Activated T-helper 9 cell treated with anti-CD3 and anti-CD28 coated beads, Interleukin-2, amount 50 U/mL, for 16 hours (primary cell): ENCODE results near the gene TES.

Experiments
- DNase-seq: peaks from one replicate; pipeline ENCODE4 v3.0.0-alpha.2; 2020; ENCODE audit warnings: low read depth

TES gene

DNA sequence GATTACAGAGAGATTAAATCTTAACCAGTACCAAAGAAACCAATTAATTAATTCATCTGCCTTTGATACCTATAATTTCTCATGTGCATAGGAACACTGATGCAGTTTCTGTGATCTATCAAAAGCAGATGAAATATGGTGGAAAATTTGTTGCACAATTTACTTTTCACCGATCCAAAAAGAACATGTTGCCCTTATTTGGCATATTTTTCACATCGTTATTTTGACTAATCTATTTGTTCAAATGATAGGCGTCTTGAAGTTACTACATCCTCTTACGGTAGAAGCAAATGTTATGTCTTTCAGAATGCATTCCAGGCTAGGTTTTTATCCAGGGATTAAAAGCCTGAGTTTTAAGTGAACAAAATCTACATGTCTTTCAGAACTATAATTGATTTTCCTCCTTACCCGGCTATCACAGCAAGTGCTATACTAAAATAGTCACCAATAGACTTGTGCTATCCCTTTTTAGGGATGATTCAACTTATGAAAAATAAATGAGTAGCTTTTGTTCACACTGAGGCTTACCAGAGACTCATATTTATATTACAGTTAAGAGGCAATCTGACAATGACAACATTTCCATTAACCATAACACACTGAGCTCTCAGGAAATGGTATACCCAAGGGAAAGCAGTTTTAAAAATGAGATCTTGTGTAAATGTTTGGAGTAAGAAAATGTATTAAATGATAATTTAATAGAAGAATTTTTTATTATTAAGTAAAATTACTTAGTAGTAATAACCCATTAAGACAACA, 16.8 kb upstream of the TES start:
- no peak for DNase-seq

DNA sequence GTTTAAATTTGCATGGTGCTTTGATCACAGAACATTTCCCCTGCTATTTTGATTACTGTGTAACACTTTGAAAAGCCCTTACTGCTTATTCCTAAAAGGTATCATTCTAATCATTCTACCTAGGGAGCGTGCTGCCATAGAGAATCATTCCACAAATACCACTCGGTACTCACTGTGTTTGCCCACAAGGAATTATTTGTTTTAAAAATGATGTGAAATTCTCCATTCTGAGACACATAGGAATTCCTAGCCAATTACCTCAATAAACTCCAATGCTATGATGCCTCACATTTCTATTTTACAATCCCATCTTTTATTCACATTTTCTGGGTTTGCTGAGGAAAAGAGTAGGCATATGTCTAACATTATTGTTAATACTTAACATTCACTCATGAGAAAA, 16.2 kb upstream of the TES start:
- DNase-seq, result no peak

DNA sequence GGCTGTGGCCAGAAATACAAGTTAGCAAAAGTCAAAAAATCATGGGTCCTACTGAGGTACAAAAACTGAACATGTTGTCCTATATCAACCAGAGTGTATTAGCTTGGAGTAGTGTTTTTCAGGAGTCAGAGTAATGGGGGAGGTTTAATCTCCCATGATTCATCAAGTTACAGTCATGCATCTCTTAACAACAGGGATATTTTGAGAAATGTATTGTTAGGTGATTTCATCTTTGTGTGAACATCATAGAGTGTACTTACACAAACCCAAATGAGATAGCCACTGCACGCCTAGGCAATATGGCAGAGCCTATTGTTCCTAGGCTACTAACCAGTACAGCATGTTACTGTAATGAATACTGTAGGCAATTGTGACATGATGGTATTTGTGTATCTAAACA, 14.9 kb upstream of the TES start:
- no peak for DNase-seq

DNA sequence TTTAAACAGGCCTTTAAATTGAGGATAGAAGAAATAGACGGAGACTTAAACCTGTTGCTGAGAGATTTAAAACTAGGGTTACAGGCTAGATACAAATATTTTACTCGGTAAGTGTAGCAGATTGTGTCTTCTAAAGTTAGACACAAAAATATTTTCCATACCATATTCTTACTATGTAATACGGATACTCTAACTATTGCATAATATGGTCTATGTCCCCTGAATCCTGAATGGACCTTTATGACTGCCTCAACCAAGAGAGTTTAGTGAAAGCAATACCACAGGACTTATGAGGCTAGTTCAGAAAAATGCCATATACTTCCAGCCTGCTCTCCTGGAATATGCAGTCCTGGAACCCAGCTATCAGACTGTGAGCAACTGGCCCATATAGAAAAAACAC, 13.4 kb upstream of the TES start:
- no peak for DNase-seq

DNA sequence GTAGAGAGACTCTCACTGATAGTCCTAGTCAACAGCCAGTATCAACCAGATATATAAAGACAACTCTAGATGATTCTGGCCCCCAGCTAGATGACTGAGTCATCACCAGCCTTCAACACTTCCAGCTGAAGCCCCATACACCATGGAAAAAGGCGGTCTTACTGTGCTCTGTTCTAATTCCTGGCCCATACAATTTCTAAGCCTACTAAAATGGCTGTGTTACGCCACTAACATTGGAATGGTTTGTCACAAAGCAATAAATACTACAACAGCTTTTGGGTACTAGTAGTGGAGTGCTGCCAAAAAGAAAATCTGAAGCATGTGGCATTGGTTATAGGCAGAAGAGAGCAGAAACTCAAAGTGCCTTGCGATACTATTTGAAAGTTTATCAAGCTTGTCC, 13.0 kb upstream of the TES start:
- DNase-seq, result no peak

DNA sequence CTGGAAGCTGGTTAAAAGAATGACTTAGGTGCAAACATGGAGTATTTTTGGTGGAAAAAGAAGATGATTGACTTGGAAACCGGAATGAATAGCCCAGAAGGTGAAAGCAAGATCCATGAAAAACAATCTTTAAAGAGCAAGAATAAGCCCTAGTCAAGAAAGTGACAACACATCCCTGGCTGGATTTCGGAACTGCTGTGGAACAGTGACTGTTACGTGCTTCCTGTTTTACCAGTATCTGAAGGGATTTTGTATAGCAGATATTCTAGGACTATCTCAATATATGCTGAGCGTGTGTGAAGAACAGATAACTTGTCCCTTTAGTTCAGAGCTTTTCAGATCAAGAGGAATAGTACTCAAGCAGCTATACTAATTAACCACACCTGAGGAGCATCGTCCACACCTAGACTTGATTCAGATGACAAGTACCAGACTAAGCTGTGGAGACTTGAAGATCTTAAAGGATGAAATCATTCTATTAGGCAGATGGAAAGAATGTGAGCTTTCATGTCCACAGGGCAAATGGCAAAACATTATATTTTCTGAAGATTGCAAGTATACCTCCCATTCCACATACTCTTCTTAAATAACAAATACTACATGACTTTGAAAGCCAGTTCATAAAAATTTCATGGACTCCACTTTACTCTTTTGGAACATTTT, 11.5 kb upstream of the TES start:
- no peak for DNase-seq

DNA sequence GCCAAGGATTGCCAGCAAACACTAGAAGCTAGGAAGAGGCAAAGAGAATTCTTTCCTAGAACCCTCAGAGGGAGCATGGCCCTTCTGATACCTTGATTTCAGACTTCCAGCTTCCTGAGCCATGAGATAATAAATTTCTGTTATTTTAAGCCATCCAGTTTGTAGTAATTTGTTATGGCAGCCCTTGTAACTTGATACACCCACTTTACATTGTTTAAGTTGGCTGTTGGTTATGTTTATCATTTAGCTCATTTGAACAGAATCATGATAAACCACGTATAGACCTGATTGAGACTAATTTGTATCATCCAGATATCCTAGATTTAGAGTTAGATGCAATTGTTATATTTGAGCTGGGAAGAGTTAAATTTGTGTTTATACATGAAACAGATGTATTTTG, 9.4 kb upstream of the TES start:
- DNase-seq, result no peak

DNA sequence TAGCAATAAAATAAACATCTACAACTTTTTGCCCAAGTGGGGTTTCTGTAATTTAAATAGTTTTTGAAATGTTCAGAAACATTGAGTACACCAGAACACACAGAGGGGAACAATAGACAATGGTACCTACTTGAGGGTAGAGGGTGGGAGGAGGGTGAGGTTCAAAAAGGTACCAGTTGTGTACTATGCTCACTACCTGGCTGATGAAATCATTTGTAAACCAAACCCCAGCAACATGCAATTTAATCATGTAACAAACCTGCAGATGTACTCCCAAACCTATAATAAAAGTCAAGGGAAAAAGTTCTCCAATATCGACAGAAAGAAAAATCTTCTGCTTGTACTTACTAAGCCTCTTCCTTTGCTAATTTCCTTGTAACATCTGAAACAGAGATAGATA, 4.2 kb upstream of the TES start:
- DNase-seq, result no peak

DNA sequence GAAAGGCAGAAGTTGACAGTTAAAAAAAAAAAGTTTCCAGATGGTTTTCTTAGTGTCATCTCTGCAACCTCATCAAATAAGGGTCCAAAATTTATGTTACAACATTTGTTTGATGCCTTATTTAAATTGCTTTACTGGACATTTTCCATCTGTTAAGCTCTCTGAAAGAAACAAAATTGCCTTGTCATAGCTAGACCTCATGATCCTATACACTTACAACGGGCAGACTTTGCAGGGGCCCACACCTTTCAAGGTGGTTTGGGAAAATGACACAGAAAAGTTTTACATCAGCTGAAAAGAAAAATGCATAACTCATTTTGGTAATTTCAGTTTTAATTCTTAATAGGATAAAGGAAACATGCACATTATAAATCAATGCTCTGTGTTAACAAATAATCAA, 1.4 kb upstream of the TES start:
- no peak for DNase-seq

DNA sequence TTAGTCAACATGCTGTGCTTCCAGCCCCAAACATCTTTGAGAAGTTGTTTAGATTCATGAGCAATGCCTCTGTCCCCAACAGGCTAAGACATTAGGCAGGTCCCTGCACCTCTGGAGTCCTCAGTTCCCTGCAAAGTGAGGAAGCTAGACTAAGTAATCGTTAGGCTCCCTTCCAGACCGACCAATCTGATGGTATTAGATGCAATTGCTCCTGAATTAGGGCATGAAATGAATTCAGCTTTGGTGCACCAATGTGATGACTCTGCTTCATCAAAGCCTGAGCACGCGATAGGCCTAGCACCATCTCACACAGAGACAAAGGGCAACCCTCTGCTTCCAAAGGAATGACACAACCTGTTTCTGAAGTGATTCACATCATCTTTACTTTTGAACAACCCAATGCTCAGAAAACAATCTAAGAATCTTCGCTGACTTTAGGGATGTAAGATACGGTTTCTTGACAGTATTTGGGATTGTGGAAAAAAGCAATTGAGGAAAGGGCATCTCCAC, 723 bp upstream of the TES start:
- no peak for DNase-seq

DNA sequence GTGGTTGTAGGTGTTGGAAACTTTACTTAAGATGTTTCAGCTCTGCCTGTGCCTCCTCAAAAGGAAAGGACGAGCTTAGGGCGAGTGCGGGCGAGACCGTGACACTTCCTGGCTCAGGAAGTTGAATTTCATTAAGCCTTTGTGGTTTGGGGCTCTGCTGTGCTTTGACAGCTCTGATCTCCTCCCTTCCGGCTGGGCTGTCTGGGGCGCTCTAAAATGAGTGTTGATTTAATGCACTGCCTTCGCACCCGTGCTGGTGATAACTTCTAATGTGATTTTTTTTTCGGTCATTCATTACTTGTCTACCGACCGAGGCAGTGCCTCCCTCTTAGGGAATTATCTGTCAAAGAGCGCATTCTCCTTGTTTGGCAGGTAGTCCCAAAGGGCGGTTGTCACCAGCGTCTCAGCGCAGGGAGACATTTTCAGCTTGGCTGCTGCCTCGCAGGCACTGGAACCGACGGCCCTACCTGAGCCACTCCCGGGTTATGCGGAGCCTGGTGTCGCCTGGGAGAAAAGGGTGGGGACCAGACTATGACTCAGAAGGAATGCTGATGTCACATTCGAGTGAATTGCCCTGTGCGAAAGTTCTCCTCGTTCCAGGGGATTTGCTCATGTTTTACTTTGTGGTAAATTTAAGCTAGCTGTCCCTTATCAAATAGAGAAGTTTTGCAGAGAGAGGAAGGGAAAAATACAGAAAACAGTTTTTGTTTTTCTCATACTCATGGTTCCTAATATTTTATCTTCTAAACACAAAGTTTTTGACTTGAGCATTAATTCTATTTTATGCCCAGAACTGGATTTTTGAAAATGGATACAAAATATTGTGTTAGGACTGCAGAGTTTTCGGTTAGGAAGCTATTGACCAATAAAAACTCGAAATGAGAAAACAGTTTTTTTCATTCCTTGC, 920 bp downstream of the TES start:
- peak; percentile 62 for DNase-seq

DNA sequence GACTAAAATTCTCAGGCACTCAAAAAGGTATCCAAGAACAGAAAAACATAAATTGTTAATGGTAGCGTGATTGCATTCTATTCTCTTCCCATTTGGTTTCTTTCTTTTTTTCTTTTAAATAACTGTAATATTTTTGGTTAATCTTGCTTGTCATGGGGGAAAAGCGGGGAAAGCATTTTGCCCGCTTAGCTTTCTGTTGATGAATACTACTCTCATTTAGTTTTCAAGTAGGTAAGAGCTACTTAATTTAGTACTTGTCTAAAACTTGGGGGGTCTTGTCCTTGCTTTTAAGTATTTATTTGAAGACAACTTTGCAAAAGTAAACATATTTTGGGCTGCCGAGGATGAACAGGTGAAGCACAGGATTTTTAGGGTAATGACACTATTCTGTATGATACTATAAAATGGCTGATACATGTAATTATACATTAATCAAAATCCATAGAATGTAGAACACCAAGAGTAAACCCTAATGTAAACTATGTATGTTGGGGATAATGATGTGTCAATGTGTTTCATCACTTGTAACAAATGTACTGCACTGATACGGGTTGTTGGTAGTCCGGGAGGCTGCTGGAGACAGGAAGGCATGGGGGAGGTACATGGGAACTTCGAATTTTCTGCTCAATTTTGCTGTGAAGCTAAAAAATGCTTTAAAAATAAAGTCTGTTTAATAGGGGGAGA, 1.7 kb downstream of the TES start:
- no peak for DNase-seq

DNA sequence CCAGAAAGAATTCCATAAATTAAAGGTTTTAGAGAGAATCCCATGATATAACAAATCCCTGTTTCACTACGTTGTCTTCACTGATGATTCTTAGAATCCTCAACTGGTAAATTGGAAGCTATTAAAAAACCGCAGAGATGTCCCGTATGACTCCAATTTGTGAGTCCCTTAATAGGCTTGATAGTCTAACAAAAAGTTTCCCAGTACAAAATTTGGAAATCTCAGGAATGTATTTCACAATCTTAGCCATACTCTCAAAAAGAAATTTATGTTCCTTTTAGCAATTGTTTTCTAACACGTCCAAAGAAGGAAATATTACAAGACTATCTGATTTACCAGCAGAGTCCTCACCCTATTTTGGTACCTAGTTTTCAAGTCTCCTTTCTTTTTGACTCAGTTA, 2.5 kb downstream of the TES start:
- no peak for DNase-seq

DNA sequence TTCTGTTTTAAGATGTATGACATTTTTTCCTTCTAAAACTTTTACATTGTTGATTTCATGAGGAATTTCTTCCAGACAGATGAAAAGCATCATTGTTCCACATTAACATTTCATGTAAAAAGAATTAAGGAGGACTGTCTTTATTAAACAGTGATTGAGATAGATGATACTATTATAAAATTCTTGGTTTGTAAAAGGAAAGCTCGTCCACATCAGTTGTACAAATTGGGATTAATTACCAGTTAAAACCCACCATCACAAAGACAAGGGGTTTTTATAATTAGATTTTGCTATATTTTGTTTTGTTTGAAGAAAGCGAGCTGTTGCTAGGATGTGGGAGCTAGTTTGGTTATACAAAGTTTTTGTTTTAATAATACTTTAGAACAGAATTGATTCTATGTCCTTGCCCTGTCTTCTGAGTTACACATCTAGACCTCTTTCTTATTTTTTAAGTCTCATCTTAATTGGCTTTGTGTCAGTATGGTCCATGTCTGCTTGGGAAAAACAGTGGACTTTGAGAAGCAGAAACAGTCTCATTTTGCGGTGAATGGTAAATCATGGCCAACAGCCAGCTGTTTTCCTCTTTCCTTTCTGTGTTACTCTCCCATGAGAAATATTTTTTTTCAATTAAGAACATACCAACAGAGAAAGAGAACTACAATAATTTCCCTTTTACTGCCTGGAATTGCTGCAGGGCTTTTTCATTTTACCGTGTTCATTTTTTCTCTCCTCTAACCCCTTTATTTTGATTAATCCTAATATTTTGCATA, 3.2 kb downstream of the TES start:
- DNase-seq, result no peak

DNA sequence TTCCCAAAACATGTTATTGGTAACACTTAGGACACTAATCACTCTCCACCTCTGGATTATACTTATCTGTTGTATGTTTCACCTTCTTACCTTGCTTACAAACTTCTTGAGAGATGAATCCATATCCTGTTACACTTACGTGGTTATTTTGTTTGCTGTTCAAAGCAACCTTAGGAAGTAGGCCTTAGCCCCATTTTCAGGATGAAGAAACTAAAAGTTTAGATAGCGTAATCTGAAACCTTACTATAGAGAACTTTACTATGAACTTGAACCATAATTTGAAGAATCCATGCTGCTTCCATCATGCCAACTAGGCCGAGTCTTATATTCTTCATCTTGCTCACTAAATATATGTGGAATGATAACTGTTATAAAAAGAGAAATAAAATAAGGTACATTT, 4.6 kb downstream of the TES start:
- DNase-seq, result no peak

DNA sequence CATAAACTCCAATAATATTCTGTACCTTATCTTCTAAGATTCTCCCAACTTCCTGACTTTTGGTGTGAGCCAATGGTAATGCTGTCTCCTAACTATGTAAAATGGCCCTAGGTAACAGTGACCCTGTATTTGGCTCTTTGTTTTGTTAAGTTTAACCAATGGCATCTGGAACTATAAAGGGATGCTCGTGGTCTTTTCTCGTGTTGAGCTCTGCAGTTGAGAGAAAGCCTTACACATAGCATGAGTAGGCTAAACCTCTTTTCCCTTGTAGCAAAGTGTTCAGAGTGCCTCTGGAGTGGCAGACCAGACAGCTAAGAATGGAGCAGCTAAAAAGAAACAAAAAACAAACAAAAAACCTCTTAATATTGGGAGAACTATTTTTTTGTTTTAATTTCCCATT, 5.2 kb downstream of the TES start:
- DNase-seq, result no peak

DNA sequence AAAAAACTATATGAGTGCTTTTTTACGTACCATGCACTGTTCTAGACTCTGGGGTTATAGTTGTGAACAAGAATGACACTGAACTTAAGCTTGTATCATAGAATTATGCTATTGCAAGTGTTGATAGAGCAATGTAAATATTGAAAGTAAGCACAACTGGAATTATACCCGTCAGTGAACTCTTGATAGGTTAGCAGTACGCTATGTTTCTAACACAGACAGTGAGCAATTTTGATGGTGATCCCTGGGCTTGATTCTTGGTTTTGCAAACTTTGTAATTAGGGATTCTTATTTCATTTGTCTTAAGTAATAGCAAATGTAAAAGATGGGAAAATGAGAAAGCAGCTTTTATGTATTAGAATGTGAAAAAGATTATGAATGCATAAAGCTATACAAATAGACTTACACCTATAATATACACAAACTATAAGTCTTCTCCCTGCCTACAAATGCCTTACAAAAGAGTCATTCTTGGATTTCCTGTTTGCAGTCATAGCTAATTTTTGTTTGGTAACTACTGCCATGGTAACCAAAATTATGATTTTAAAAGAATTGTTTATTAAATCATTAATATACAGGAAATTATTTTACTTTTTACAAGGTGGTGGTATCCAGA, 6.7 kb downstream of the TES start:
- no peak for DNase-seq

DNA sequence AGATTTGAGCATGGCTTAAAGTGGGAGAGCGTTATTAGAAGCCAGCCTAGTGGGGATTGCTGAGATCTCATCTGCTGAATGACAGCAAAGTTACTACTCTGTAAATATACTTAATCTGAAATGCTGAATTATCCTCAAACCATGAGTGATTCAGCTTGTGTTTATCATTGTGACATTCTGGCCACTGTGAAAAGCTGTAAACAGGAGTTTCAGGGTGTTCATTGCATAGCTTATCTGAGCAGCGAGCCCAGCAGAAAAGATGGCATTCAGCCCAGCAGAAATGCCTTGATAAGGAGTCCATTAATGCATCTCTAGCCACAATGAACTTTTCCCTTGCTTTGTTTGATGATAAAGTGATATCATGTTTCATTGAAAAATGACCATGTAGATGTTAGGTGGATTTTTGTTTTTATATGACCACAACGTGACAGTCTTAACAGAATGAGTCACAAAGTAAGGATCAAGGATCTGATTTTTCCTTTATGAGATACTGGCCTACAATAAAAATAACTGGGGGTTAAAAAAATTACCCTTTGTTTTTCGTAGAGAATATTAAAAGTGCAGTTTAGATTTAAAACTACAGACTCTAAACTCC, 7.8 kb downstream of the TES start:
- DNase-seq, result no peak

DNA sequence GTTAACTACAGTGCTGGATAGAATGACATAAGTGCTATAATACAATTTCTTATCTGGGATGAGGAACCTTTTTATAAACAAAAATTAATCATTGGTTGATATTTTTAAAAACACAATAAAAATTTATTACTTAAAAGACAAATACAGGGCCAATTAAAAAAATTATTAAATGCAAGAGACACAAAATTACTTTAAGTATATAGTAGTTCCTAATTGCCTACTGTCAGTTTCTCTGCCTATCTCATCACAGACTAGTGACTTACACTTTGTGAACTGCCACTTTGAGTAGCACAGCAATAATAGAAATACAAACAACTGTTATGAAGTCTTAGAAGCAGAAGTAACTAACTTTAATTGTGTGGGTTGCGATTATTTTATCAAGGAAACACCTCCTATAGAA, 8.4 kb downstream of the TES start:
- DNase-seq, result no peak

DNA sequence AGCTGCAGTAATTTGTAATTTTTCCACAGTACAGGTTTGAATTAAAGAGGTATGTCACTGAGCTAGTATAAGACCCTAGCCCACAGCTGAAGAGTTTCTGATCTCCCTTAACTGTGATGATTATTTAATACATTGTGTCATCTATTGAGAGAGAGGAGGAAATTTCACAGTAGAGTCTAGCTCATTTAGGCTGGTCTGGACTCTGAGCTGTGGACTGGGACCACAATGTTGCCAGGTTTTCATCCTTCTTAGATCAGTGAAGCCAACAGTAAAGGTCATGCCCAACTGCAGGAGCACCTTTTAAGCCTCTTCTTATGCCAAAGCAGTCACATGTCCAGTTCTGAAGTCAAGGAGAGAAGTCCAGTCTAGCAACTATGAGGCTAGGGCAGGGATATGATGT, 8.9 kb downstream of the TES start:
- DNase-seq, result no peak

DNA sequence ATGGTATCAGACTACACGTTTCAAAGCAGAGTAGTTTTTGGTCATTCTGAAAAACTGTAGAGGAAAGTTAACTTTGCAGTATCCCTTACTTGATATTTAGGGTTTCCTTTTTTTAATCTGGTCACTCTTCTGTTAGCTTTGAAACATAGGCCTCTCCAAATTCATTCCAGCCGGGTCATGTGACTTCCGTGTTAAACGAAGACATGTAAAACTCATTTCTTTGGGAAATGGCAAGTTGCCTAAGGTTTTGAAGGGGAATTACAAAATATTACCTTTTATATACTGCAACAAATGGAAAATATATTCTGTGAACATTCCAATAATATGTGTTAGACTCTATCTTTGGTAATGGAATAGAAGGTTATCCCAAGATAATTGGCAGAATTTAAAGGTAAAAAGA, 9.5 kb downstream of the TES start:
- DNase-seq, result no peak
